NCI-H2227 (cell line): ENCODE data around the gene STK26.
"Not testable (repeated sequence)": the region's sequence is repeated elsewhere in the genome, so short reads cannot be mapped to it uniquely, and the experiment has no call there.

Source experiments
- DNase-seq: peaks from one replicate; lab custom pipeline; 2025; ENCODE audit not compliant: unreplicated experiment; lab: John Stamatoyannopoulos, UW

STK26 gene

GRCh38 chrX:132034648-132035047 lies 11.5 kb downstream of the STK26 start:
- DNase-seq, result no peak

GRCh38 chrX:132037479-132037993 lies 14.4 kb downstream of the STK26 start:
- DNase-seq, result no peak

DNA sequence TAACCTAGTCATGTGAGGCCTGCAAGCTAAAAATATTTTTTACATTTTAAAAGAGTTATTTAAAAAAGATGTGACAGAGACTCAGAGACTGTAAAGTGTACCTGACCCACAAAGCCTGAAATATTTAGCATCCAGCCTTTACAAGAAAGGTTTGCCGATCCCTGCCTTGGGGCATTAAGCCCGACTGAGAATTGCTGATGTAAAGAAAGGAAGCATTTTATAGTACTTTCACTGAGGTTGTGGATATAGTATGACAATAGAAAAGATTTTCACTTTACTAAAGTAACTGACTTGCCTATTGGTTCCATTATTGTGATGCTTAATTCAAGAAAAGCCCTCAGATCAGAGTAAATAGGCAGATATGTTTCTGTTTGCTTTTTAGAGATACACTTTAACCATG lies 17.0 kb downstream of the STK26 start:
- DNase-seq, result no peak

GRCh38 chrX:132041015-132041414 lies 17.9 kb downstream of the STK26 start:
- DNase-seq, result no peak

DNA sequence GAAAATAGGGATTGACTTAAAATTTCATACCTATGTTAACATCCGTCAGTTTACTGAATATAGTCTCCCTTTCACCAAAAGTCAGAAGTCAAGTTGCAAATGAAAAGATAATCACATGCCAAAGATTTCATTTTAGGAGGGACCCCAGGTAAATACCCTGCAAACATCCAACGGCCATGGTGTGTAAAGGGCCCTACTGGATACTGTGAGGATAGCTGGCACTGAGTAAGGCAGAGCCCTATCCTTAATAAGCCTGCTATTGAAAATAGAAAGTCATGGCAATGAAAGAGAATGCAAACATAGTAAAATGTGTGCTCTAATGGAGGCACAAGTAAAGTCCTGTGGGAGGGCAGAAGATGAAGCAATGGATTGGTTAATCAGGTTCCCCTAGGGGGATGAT lies 20.9 kb downstream of the STK26 start:
- no peak for DNase-seq

DNA sequence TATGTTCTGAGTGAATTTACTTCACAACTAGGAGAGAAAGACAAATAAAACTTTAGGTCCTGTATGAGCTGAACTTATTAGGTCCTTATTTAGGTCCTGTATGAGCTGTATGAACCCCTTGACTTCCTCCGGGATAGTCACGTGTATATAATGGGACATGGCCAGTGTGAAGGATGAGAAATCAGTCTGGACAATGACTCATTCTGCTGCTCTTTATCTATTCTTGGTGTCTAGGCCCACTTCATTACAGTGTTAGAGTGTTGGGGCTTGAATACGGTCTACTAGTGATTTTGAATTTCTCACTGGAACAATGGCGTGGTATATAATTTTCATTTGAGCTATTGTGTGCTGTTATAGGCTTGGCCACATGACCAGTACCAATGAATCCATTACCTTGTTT lies 21.9 kb downstream of the STK26 start:
- DNase-seq, result no peak

DNA sequence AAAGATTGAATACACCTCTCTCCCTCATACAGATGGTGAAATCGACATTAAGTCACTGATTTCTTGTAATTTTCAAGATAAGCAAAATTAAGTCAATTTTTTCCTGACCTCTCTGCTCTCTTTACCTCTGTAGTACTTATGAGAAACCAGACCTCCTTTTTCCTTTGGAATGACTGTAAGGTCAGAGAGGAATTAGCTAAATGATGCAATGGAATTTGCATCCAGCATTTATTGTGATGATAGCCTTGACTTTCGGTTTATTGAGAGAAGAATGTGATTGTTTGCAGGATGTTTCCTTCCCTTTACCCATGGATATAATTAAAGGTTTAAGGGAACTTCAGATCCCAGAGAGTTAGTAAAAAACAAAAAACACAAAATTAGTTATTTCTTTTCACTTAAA lies 22.4 kb downstream of the STK26 start:
- DNase-seq, result no peak

DNA sequence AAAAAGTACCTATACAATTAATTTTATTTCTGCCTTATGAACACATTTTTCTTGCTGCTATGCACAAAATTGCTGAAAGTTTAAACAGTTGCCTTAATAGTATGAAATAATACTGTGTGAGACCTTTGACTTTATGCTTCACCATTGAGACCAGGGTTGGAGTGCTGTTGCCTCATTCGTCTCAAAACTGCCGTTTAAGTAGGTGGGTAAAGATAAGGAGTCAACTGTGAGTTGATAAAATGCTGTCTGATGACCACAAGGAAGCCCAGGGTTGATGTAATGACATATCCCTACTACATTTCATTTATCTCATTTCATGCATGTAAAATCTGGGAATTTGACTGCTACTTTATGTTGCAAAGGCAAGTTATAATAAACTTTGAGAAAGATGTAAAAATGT lies 23.4 kb downstream of the STK26 start:
- no peak for DNase-seq

DNA sequence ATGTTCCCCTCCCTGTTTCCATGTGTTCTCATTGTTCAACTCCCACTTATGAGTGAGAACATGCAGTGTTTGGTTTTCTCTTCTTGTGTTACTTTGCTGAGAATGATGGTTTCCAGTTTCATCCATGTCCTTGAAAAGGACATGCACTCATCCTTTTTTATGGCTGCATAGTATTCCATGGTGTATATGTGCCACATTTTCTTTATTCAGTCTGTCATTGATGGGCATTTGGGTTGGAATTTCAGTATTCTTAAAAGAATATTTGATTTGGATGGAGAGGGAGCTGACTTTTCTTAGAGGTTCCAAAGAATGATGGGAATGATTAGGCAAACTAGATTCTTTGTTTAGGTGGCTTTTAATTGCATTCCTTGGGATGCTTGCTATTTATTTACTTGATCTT lies 28.7 kb downstream of the STK26 start:
- DNase-seq, result not testable (repeated sequence)

- DNase-seq, result no peak
Measured at GRCh38 chrX:132058050-132058449, 34.9 kb downstream of the STK26 start.

DNA sequence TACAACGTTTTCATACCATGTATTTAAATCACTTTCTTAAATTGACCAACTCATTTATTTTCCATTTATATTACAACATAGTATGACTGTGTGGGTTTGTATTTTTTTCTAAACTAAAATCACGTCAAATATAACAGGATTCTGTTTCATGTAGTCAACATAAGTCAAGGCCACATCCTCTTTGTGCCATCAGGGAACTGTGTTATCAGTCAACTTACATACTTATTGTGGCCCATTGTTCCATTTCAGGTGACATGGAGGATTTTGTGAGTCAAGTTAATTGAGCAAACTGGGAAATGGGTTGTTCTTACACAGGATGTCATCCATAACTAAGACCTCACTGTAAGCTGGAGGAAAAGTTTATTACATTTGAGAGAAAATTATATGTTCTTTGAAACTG lies 35.9 kb downstream of the STK26 start:
- no peak for DNase-seq

- DNase-seq, result no peak
Measured at GRCh38 chrX:132059973-132060540, 37.0 kb downstream of the STK26 start.

DNA sequence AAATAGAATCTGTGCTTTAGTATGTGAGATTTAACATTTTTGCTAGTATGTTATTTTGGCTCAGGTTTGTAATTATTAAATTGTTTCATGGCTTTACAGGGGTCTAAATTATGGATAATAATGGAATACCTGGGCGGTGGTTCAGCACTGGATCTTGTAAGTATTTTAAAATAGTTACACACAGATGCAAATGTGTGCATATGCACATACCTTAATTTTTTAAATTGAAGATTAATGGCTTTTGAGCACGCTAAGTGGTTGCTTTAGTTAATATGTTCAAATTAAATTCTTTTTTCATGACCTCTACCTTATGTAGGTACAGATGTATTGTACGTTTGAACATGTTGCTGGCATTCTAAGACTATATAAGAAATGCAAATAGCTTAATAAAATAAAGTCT lies 40.2 kb downstream of the STK26 start:
- DNase-seq, result no peak

DNA sequence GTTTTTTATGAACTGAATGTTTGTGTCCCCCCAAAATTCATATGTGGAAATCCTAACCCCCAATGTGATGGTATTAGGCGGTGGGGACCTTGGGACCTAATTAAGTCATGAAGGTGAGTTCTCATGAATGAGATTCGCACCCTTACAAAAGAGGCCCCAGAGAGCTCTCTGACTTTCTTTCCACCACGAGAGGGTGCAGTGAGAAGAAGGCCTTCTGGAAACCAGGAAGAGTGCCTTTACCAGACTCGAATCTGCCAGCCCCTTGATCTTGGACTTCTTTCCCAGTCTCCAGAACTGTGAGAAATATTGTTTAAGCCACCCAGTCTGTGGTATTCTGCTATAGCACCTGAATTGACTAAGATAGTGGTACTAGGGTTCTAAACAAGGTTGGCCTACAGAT lies 40.8 kb downstream of the STK26 start:
- peak; percentile 19 for DNase-seq

DNA sequence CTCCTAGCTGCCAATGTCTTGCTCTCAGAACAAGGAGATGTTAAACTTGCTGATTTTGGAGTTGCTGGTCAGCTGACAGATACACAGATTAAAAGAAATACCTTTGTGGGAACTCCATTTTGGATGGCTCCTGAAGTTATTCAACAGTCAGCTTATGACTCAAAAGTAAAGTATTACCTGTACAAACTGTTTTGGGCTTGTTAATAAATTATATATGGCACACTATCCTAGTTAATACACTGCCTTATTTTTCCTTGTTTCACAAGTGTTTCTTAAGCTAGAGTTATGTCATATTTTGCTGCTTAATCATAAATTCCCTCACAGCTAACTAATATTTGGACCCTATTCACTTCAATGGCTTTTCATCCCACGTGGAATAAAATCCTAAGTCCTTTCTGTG lies 45.3 kb downstream of the STK26 start:
- no peak for DNase-seq

DNA sequence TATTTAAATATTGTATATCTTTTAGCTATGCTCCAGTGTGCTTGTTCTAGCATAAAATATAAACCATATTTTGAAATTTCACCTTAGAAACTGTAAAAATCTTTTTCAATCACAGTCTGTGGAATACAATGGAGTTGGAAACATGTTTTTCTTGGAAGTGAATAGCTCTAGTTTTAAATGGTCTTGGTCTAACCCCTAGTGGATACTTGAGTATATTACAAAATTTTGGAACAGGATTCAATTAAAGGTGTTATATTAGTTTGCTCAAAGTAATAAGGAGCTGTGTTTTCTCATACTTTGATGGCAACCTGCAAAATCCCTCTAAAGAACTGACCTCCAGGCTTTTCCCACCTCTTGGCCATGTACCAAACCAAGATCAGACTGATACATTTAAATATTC lies 48.2 kb downstream of the STK26 start:
- DNase-seq, result no peak

- no peak for DNase-seq
Measured at GRCh38 chrX:132077414-132077813, 54.3 kb downstream of the STK26 start.

DNA sequence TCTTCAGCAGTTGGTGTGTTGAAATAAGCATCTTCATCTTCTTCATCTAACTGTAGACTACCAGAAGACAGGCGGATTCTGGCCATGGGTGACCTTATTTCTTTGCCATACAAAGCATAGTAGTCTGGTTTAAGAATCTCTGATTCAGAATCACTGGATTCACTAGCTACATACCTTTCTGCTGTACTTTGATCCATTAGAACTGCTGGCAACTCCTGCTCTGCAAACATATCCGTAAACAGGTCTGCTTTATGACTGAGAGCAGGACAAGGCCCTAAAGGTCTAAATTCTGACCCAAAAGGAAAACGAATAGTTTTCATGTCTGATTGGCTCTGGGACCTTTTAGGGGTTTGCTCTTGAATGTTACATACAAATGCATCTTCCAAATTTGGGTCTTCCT lies 54.8 kb downstream of the STK26 start:
- DNase-seq, result no peak

DNA sequence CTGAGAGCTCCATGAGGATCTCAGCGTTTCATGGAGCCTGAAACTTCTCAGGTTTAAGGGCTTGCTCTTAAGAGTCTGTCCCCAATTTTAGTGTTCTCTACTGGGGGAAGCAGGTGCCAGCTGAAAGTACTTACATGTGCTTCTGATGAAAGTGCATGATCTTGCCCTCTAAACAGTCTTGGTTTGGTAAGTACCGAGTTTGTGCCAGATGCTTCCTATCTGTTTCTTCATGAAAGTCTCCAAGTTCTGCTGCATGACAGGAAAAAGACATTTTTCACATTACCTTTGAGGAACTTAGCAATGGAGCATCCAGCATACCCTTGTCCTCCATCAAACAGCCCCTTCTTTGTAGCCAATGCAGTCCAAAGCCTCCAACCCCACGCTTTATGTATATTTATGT lies 62.7 kb downstream of the STK26 start:
- no peak for DNase-seq

GRCh38 chrX:132086672-132087071 lies 63.6 kb downstream of the STK26 start:
- DNase-seq, result no peak

GRCh38 chrX:132088864-132089263 lies 65.8 kb downstream of the STK26 start:
- DNase-seq, result no peak

DNA sequence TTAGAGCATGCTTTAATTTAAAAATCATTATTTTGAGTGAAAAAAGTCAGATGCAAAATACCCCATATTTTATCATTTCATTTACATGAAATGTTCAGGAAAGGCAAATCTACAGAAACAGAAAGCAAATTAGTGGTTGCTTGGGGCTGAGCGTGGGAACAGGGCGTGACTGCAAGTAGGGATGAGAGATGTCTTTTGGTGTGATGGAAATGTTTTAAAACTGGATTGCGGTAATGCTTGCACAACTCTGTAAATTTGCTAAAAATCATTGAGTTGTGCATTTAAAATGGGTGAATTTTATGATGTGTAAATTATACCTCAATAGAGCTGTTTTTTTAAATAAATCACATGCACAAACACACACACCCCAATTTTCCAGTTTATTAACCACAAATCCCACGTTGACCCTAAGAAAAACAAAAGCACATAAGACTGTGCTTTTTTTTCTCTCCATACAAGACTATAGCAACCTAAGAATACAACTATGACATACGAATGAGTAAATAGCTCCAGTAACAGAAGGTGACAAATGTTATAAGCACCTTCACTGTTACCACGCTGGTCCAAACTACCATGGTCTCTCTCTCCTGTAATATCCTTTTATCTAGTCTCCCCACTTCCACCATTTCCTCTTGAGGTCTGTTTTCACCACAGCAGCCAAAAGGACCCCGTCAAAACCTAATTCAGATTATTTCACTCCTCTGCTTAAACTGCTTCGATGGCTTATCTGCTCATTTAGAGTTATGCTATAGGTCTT lies 67.5 kb downstream of the STK26 start:
- DNase-seq, result no peak
